ENCODE measurements around the gene DIS3L2. TPM values are rescaled to one million over a fixed set of nuclear protein-coding genes. Genes with fewer than 3 reads are reported as not detected.

The DIS3L2 gene
- total RNA-seq, 3 donors from 2014 or later (not counting 1 experiment from before 2014, with no cell fraction given) = 56.4 to 63.6 (median 59.4) TPM

DNA sequence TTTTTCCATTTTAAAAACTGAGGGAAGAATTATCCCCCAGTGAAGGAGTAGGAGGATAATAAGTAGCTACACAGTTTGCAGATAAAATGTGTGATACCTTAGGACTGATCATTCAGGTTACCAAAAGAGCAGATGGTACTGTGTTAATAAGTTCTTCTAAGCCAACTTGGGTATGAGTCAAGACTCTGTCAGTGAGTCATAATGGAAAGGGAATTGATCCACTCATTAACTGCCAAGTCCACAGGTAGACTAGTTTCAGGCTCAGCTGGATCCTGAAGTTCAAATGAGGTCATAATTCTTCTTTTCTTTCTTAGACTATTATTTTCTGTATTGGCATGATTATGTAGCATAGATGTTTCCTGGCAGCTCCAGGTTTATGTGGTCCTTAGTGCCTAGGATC lies 274.7 kb downstream of the DIS3L2 start:
- H3K4me1 ChIP-seq (ENCODE audit: control insufficient read depth, insufficient read depth, low read length) = no peaks in the 10 kb centered on the region
- intact Hi-C loops (cut with micrococcal nuclease) = no loop called here
- no peaks in the 10 kb centered on the region for H3K27me3 ChIP-seq (ENCODE audit: control insufficient read depth, insufficient read depth, low read length)
- DNase-seq (no peak), ATAC-seq (no peak)
- Mint-ChIP-seq H3K4me3 (no peak overlapping the region), H3K9me3 (no peaks in the 10 kb centered on the region), H3K36me3 (no peaks in the 10 kb centered on the region), H3K27ac (no peak overlapping the region), H3K27me3 (ENCODE audit: low read depth in 2 of 2) (no peaks in the 10 kb centered on the region), H3K4me1 (peaks cover 22 to 29% of the 10 kb centered on the region in 2 donors)
- no peak overlapping the region for H3K4me3 ChIP-seq (ENCODE audit: low read length)
- H3K36me3 ChIP-seq (ENCODE audit: control insufficient read depth, insufficient read depth, low read length) = peaks cover 16% of the 10 kb centered on the region
- H3K9me3 ChIP-seq (ENCODE audit: control insufficient read depth, insufficient read depth, low read length) = no peaks in the 10 kb centered on the region
- H3K27ac ChIP-seq (ENCODE audit: low read length) = no peak overlapping the region
- TF ChIP-seq, protein P1, sequence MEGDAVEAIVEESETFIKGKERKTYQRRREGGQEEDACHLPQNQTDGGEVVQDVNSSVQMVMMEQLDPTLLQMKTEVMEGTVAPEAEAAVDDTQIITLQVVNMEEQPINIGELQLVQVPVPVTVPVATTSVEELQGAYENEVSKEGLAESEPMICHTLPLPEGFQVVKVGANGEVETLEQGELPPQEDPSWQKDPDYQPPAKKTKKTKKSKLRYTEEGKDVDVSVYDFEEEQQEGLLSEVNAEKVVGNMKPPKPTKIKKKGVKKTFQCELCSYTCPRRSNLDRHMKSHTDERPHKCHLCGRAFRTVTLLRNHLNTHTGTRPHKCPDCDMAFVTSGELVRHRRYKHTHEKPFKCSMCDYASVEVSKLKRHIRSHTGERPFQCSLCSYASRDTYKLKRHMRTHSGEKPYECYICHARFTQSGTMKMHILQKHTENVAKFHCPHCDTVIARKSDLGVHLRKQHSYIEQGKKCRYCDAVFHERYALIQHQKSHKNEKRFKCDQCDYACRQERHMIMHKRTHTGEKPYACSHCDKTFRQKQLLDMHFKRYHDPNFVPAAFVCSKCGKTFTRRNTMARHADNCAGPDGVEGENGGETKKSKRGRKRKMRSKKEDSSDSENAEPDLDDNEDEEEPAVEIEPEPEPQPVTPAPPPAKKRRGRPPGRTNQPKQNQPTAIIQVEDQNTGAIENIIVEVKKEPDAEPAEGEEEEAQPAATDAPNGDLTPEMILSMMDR (IDR thresholded peaks at IDR 0.05) = no peak

DNA sequence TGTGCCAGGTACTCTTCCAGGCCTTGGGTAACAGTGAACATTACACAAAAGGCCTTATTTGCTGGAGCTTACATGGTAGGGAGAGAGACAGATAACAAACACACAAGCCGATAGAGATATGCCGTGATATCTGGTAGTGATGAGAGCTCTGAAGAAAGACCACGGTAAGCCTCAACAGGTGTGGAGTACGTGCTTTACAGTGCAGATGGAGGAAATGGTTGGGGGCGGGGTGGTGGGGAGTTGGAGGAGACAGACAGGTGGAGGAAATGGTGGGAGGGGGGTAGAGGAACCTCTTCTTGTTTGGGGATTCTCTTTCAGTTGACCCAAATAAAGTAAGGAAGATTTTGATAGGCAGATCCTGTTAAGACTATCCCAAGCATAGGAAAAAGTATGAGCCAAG lies 276.0 kb downstream of the DIS3L2 start:
- H3K4me3 Mint-ChIP-seq = no peak overlapping the region
- DNase-seq (peak in 1 of 2 donors; percentile 32), ATAC-seq (no peak)
- Histone ChIP-seq H3K4me1 (ENCODE audit: control insufficient read depth, insufficient read depth, low read length) (no peaks in the 10 kb centered on the region), H3K27me3 (ENCODE audit: control insufficient read depth, insufficient read depth, low read length) (no peaks in the 10 kb centered on the region), H3K4me3 (ENCODE audit: low read length) (no peak overlapping the region), H3K36me3 (ENCODE audit: control insufficient read depth, insufficient read depth, low read length) (peaks cover 16% of the 10 kb centered on the region), H3K9me3 (ENCODE audit: control insufficient read depth, insufficient read depth, low read length) (no peaks in the 10 kb centered on the region), H3K27ac (ENCODE audit: low read length) (no peak overlapping the region)
- 64% methylated on average over 5 of the region's 5 CpGs for WGBS (ENCODE audit: insufficient coverage)
- intact Hi-C loops (cut with micrococcal nuclease) = no loop called here
- no peaks in the 10 kb centered on the region for H3K9me3 Mint-ChIP-seq
- TF ChIP-seq, protein P1 (IDR thresholded peaks at IDR 0.05) = no peak
- no peaks in the 10 kb centered on the region for H3K27me3 Mint-ChIP-seq (ENCODE audit: low read depth in 2 of 2)
- no peaks in the 10 kb centered on the region for H3K36me3 Mint-ChIP-seq
- H3K27ac Mint-ChIP-seq = peak overlapping the region in 1 of 2 donors; percentile 17
- H3K4me1 Mint-ChIP-seq = peaks cover 11 to 17% of the 10 kb centered on the region in 2 donors

DNA sequence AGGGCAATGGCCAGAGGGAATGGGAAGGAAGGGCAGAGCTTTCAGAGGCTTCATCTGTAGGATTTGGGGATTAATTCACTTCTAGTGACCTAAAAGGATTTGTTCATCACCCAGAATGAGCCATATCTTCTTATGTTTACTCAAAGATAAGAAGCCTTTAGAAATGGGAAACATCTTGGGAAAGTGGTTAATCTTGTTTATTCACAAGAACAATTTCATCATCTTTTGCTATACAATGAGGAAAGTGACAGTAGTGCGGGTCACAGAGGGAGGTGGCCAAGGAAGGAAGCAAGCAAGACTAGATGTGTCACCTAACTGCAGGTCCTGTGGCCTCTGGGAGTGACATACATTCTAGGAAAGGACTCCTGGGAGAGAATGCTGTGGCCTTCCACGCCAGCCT lies 276.6 kb downstream of the DIS3L2 start:
- H3K27me3 Mint-ChIP-seq (ENCODE audit: low read depth in 2 of 2) = no peaks in the 10 kb centered on the region
- H3K4me1 Mint-ChIP-seq = peaks cover 6 to 15% of the 10 kb centered on the region in 2 donors
- TF ChIP-seq, protein P1 (IDR thresholded peaks at IDR 0.05) = no peak
- H3K36me3 Mint-ChIP-seq = no peaks in the 10 kb centered on the region
- peak overlapping the region in 1 of 2 donors; percentile 17 for H3K27ac Mint-ChIP-seq
- ATAC-seq (no peak), DNase-seq (no peak)
- no peaks in the 10 kb centered on the region for H3K9me3 ChIP-seq (ENCODE audit: control insufficient read depth, insufficient read depth, low read length)
- H3K36me3 ChIP-seq (ENCODE audit: control insufficient read depth, insufficient read depth, low read length) = peaks cover 16% of the 10 kb centered on the region
- H3K4me3 Mint-ChIP-seq = no peak overlapping the region
- H3K4me3 ChIP-seq (ENCODE audit: low read length) = no peak overlapping the region
- H3K9me3 Mint-ChIP-seq = no peaks in the 10 kb centered on the region
- WGBS (ENCODE audit: insufficient coverage) = 88% methylated on average over 2 of the region's 2 CpGs
- H3K27me3 ChIP-seq (ENCODE audit: control insufficient read depth, insufficient read depth, low read length) = no peaks in the 10 kb centered on the region
- intact Hi-C loops (cut with micrococcal nuclease) = no loop called here
- no peak overlapping the region for H3K27ac ChIP-seq (ENCODE audit: low read length)
- no peaks in the 10 kb centered on the region for H3K4me1 ChIP-seq (ENCODE audit: control insufficient read depth, insufficient read depth, low read length)

DNA sequence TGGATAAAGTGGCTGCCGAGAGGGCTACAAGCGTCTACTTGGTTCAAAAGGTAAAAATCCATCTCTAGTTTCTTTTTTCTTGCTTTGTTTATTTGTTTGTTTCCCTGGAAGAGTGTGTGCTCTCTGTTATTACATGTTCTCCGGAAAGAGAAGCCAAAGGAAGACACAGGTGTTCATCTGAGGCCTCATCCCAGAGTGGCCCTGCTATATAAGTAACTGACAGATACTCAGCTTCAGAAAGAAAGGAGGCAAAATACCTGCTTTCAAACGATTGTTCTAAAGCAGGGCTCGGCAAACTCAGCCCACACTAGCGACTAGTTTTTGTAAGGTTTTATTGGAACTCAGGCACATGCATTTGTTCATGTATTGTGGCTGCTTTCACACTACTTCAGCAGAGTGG lies 277.1 kb downstream of the DIS3L2 start:
- 93% methylated on average over 6 of the region's 6 CpGs for WGBS (ENCODE audit: insufficient coverage)
- H3K36me3 ChIP-seq (ENCODE audit: control insufficient read depth, insufficient read depth, low read length) = peaks cover 16% of the 10 kb centered on the region
- H3K4me1 ChIP-seq (ENCODE audit: control insufficient read depth, insufficient read depth, low read length) = no peaks in the 10 kb centered on the region
- no peak overlapping the region for H3K27ac ChIP-seq (ENCODE audit: low read length)
- no peaks in the 10 kb centered on the region for H3K9me3 ChIP-seq (ENCODE audit: control insufficient read depth, insufficient read depth, low read length)
- Mint-ChIP-seq H3K36me3 (no peaks in the 10 kb centered on the region), H3K9me3 (no peaks in the 10 kb centered on the region), H3K4me3 (no peak overlapping the region), H3K27me3 (ENCODE audit: low read depth in 2 of 2) (no peaks in the 10 kb centered on the region), H3K4me1 (peaks cover 6 to 15% of the 10 kb centered on the region in 2 donors), H3K27ac (peak overlapping the region in 1 of 2 donors; percentile 17)
- intact Hi-C loops (cut with micrococcal nuclease) = no loop called here
- H3K27me3 ChIP-seq (ENCODE audit: control insufficient read depth, insufficient read depth, low read length) = no peaks in the 10 kb centered on the region
- TF ChIP-seq, protein P1 (IDR thresholded peaks at IDR 0.05) = no peak
- ATAC-seq (no peak), DNase-seq (no peak)
- no peak overlapping the region for H3K4me3 ChIP-seq (ENCODE audit: low read length)
